HepG2 (cell line): ENCODE measurements around the gene IL32. TPM values are rescaled to one million over a fixed set of nuclear protein-coding genes. Genes with fewer than 3 reads are reported as not detected.

ENCODE experiments used
- BRF2 ChIP-seq: sonication (generic); formaldehyde crosslinking; IDR thresholded peaks from 2 replicates; pipeline ENCODE4 v1.8.1; 2022; ENCODE audit warnings: mild to moderate bottlenecking, missing genetic modification reagents
- EP300 ChIP-seq, 3 experiments: sonication (generic) in 1 of 3; formaldehyde crosslinking in 1 of 3; IDR thresholded peaks; 2 replicates each; pipeline versions ENCODE4 v1.5.1 to v1.6.1; 2011 to 2020; ENCODE audit warnings: low read depth in 2 of 3, low read length in 2 of 3, borderline replicate concordance in 1 of 3, improper control_type of control experiment in 1 of 3, mild to moderate bottlenecking in 1 of 3, missing genetic modification reagents in 1 of 3, moderate library complexity in 1 of 3
- HNF1A ChIP-seq, 2 experiments: sonication (generic) in 1 of 2; formaldehyde crosslinking in 1 of 2; IDR thresholded peaks; 2 replicates each; pipeline versions ENCODE4 v1.4.0 to v1.6.1; 2016 to 2020; ENCODE audit warnings: borderline replicate concordance in 1 of 2, low read depth in 1 of 2, mild to moderate bottlenecking in 1 of 2, missing genetic modification reagents in 1 of 2
- HNRNPUL1 ChIP-seq: fragments of 200-400 bp; formaldehyde crosslinking; IDR thresholded peaks from 2 replicates; pipeline ENCODE4 v1.6.1; 2017; ENCODE audit warnings: low read depth, mild to moderate bottlenecking, low read length, moderate library complexity
- KDM2A ChIP-seq: sonication (generic); formaldehyde crosslinking; IDR thresholded peaks from 2 replicates; pipeline ENCODE4 v1.4.0; 2020; ENCODE audit warnings: low read depth, missing genetic modification reagents, borderline replicate concordance
- LCORL ChIP-seq, 2 experiments: fragments of 450-650 bp in 1 of 2; sonication (generic) in 1 of 2; formaldehyde crosslinking in 1 of 2; IDR thresholded peaks; 2 replicates each; pipeline versions ENCODE4 v1.5.0 to v1.6.1; 2017 to 2020; ENCODE audit warnings: antibody characterized with exemption in 1 of 2, missing genetic modification reagents in 1 of 2
- MTA1 ChIP-seq: sonication (generic); formaldehyde crosslinking; IDR thresholded peaks from 2 replicates; pipeline ENCODE4 v1.4.0; 2020; ENCODE audit warnings: missing genetic modification reagents, mild to moderate bottlenecking, borderline replicate concordance
- NCOA2 ChIP-seq: sonication (generic); formaldehyde crosslinking; IDR thresholded peaks from 2 replicates; pipeline ENCODE4 v1.8.0; 2022; ENCODE audit warnings: inconsistent platforms
- ZBTB43 ChIP-seq: sonication (generic); formaldehyde crosslinking; conservative IDR thresholded peaks from 2 replicates; pipeline ENCODE4 v1.4.0; 2020; ENCODE audit warnings: missing genetic modification reagents
- ZNF253 ChIP-seq: sonication (generic); formaldehyde crosslinking; IDR thresholded peaks from 2 replicates; pipeline ENCODE4 v1.8.0; 2022; ENCODE audit warnings: mild to moderate bottlenecking, missing genetic modification reagents, borderline replicate concordance
- ZNF737 ChIP-seq: sonication (generic); formaldehyde crosslinking; IDR thresholded peaks from 2 replicates; pipeline ENCODE4 v1.5.0; 2020; ENCODE audit warnings: missing genetic modification reagents, mild to moderate bottlenecking, borderline replicate concordance
- ZNF740 ChIP-seq: sonication (generic); formaldehyde crosslinking; IDR thresholded peaks from 2 replicates; pipeline ENCODE4 v1.4.0; 2020; ENCODE audit warnings: missing genetic modification reagents
- ZNF768 ChIP-seq: sonication (generic); formaldehyde crosslinking; IDR thresholded peaks from 2 replicates; pipeline ENCODE4 v1.4.0; 2020; ENCODE audit warnings: missing genetic modification reagents
- ZNF782 ChIP-seq: sonication (generic); formaldehyde crosslinking; IDR thresholded peaks from 2 replicates; pipeline ENCODE4 v1.4.0; 2020; ENCODE audit warnings: missing genetic modification reagents, mild to moderate bottlenecking, borderline replicate concordance
- ZNF83 ChIP-seq: sonication (generic); formaldehyde crosslinking; IDR thresholded peaks from 2 replicates; pipeline ENCODE4 v1.4.0; 2020; ENCODE audit warnings: missing genetic modification reagents, mild to moderate bottlenecking, borderline replicate concordance
- ZUFSP ChIP-seq: sonication (generic); formaldehyde crosslinking; IDR thresholded peaks from 2 replicates; pipeline ENCODE4 v1.9.0; 2021; ENCODE audit warnings: missing genetic modification reagents, mild to moderate bottlenecking, borderline replicate concordance
- polyA plus RNA-seq, 8 experiments: library from polyadenylated mRNA; depleted of rRNA in 3 of 8; stranded (reverse) in 7 of 8; unstranded in 1 of 8; fragments of >200 nt; fragmentation: Illumina TruSeq in 4 of 8; extraction: Trizol in 4 of 8; gene quantifications; 2 replicates each; pipeline versions ENCODE4 v1.2.1 to v1.2.3, GENCODE V29; 2011 to 2016; ENCODE audit warnings: low read depth in 4 of 8, missing spikeins in 1 of 8, mixed read lengths in 1 of 8; ENCODE audit not compliant: insufficient read depth in 1 of 8
- total RNA-seq, 5 experiments: library from RNA; depleted of rRNA; stranded (reverse); fragments of >200 nt; fragmentation: Illumina TruSeq; extraction: Trizol; gene quantifications; 2 replicates each; pipeline ENCODE4 v1.2.3, GENCODE V29; 2016; ENCODE audit warnings: low read depth in 1 of 5

The IL32 gene
- total and polyA plus RNA-seq, 2 of the 13 experiments (the other 11 are each of a cell fraction or from before 2014, with no cell fraction given) = 115 to 165 TPM

GRCh38 chr16:3020604-3021448 lies 44.6 kb upstream of the IL32 start (continued):
- TF ChIP-seq HNF1A (IDR thresholded peaks at IDR 0.05; ENCODE audit: low read depth) = 0 out of 2 replicates have a peak, but pooled peaks have one; percentile 23
- TF ChIP-seq HNF1A (CRISPR knock-in tag; IDR thresholded peaks at IDR 0.05; ENCODE audit: borderline replicate concordance) = peak; percentile 54; the same call in 1 of the 2 replicates
- peak in 1 of 2 experiments; percentile 66; a peak in 2 of 4 replicates for TF ChIP-seq EP300 (IDR thresholded peaks at IDR 0.05; ENCODE audit: low read depth in 2 of 2, low read length in 2 of 2)
- TF ChIP-seq EP300 (CRISPR knock-in tag; IDR thresholded peaks at IDR 0.05; ENCODE audit: borderline replicate concordance) = peak; percentile 76; the same call in 1 of the 2 replicates
- TF ChIP-seq ZNF253 (CRISPR knock-in tag) = no peak
- 0 out of 2 replicates have a peak, but pooled peaks have one; percentile 65 for TF ChIP-seq ZNF737 (CRISPR knock-in tag)
- 0 out of 2 replicates have a peak, but pooled peaks have one; percentile 10 for TF ChIP-seq ZNF768 (CRISPR knock-in tag)
- TF ChIP-seq HNRNPUL1 = no peak
- TF ChIP-seq KDM2A = peak; percentile 80; the same call in 1 of the 2 replicates
- TF ChIP-seq ZUFSP (CRISPR knock-in tag) = no peak
- TF ChIP-seq BRF2 (CRISPR knock-in tag) = 0 out of 2 replicates have a peak, but pooled peaks have one; percentile 69
- TF ChIP-seq MTA1 (CRISPR knock-in tag) = peak; percentile 86; the same call in 1 of the 2 replicates
- no peak; the same call in none of the 2 replicates for TF ChIP-seq ZNF782
- TF ChIP-seq ZNF83 (CRISPR knock-in tag) = no peak
- TF ChIP-seq NCOA2 (CRISPR knock-in tag) = peak; percentile 80
- no peak for TF ChIP-seq LCORL (IDR thresholded peaks at IDR 0.05)
- peak; percentile 92; the same call in 1 of the 2 replicates for TF ChIP-seq LCORL (CRISPR knock-in tag; IDR thresholded peaks at IDR 0.05)
- TF ChIP-seq ZNF740 = peak; percentile 83
- 0 out of 2 replicates have a peak, but pooled peaks have one; percentile 32 for TF ChIP-seq ZBTB43
